Measurements from ENCODE around the gene TAS2R3.

DNA sequence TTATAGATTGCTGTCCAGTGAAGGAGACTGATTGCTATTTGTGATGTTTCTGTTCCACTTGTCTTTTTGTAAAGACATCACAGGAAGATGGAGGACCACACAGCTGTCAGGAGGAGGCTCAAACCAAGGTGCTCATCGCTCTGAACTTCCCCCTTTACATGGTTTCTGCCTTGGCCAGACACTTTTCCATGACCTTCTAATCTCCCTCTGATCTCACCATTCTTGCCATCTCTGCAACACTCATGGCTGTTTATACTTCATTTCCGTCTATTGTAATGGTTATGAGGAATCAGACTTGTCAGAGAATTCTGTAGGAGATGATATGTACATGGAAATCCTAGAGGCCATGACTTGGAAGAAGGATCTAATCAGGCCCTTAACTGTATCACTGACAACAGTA lies 24.4 kb downstream of the TAS2R3 start:
- TF ChIP-seq, protein P1, sequence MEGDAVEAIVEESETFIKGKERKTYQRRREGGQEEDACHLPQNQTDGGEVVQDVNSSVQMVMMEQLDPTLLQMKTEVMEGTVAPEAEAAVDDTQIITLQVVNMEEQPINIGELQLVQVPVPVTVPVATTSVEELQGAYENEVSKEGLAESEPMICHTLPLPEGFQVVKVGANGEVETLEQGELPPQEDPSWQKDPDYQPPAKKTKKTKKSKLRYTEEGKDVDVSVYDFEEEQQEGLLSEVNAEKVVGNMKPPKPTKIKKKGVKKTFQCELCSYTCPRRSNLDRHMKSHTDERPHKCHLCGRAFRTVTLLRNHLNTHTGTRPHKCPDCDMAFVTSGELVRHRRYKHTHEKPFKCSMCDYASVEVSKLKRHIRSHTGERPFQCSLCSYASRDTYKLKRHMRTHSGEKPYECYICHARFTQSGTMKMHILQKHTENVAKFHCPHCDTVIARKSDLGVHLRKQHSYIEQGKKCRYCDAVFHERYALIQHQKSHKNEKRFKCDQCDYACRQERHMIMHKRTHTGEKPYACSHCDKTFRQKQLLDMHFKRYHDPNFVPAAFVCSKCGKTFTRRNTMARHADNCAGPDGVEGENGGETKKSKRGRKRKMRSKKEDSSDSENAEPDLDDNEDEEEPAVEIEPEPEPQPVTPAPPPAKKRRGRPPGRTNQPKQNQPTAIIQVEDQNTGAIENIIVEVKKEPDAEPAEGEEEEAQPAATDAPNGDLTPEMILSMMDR (IDR thresholded peaks at IDR 0.05) = no peak
- TF ChIP-seq POLR2AphosphoS5 (IDR thresholded peaks at IDR 0.05) = no peak
